ENCODE results near the gene CARD9. TPM values are rescaled to one million over a fixed set of nuclear protein-coding genes. Genes with fewer than 3 reads are reported as not detected.
A peak's percentile ranks its signal among the peaks of the same experiment; 100 is the strongest.

CARD9 gene
- total and polyA plus RNA-seq, 10 donors, result 5.7 to 25.5 (median 18.2) TPM

- DNase-seq, result peak; percentile 87
- intact Hi-C loops (cut with DNase I; ENCODE audit: low total_unique reads), result no loop called here
Measured at GRCh38 chr9:136362450-136362784, 11.1 kb downstream of the CARD9 start.

GRCh38 chr9:136361754-136362449 is 11.6 kb downstream of the CARD9 start:
- no peak for DNase-seq
- Histone ChIP-seq H3K9me3 (no peaks in the 10 kb centered on the region), H3K4me1 (peaks cover 5 to 64% (median 37%) of the 10 kb centered on the region in 6 donors), H3K4me3 (no peak overlapping the region), H3K27me3 (replicated peaks in 1 of 7) (peaks cover 0 to 9% (median 0%) of the 10 kb centered on the region in 7 donors), H3K27ac (peak overlapping the region in 5 of 8 donors; percentile 54 to 99 (median 98)), H3K36me3 (peaks cover 0 to 62% (median 13%) of the 10 kb centered on the region in 6 donors)
- 89 to 95% (median 92%) methylated on average over 17 to 26 of the region's 26 CpGs for WGBS, 5 donors
- intact Hi-C loops (cut with DNase I; ENCODE audit: low total_unique reads), result no loop called here
- no peak for TF ChIP-seq POLR2AphosphoS5 (IDR thresholded peaks at IDR 0.05)
- no peak for TF ChIP-seq CTCF (IDR thresholded peaks at IDR 0.05 in 8 of 11, conservative IDR thresholded peaks at IDR 0.05 in 3 of 11)
- no peak for TF ChIP-seq POLR2A (IDR thresholded peaks at IDR 0.05)

More at GRCh38 chr9:136362450-136362784, 11.1 kb downstream of the CARD9 start:
- Histone ChIP-seq H3K27me3 (replicated peaks in 1 of 7) (peaks cover 0 to 9% (median 0%) of the 10 kb centered on the region in 7 donors), H3K4me3 (peak overlapping the region in 1 of 8 donors; percentile 100), H3K36me3 (peaks cover 0 to 62% (median 13%) of the 10 kb centered on the region in 6 donors), H3K9me3 (no peaks in the 10 kb centered on the region), H3K4me1 (peaks cover 5 to 64% (median 37%) of the 10 kb centered on the region in 6 donors), H3K27ac (peak overlapping the region in 6 of 8 donors; percentile 94 to 99 (median 98))
- TF ChIP-seq CTCF (IDR thresholded peaks at IDR 0.05 in 8 of 11, conservative IDR thresholded peaks at IDR 0.05 in 3 of 11), result no peak
- TF ChIP-seq POLR2A (IDR thresholded peaks at IDR 0.05), result no peak
- no peak for TF ChIP-seq POLR2AphosphoS5 (IDR thresholded peaks at IDR 0.05)
- WGBS, 5 donors, result 85 to 97% (median 93%) methylated on average over 2 to 6 of the region's 6 CpGs

- no peak for DNase-seq
- TF ChIP-seq POLR2AphosphoS5 (IDR thresholded peaks at IDR 0.05), result peak in 2 of 3 donors; percentile 65 to 81
- no peak for TF ChIP-seq POLR2A (IDR thresholded peaks at IDR 0.05)
- no peak for TF ChIP-seq CTCF (IDR thresholded peaks at IDR 0.05 in 8 of 11, conservative IDR thresholded peaks at IDR 0.05 in 3 of 11)
- WGBS, 5 donors, result 68 to 86% (median 81%) methylated on average over 28 to 43 of the region's 43 CpGs
Measured at GRCh38 chr9:136361047-136361753, 12.3 kb downstream of the CARD9 start.

More at GRCh38 chr9:136361047-136361753, 12.3 kb downstream of the CARD9 start:
- intact Hi-C loops (cut with DNase I; ENCODE audit: low total_unique reads), result no loop called here
- no peak overlapping the region for H3K4me3 ChIP-seq
- H3K27me3 ChIP-seq (replicated peaks in 1 of 7), result peaks cover 0 to 9% (median 0%) of the 10 kb centered on the region in 7 donors
- H3K36me3 ChIP-seq, result peaks cover 0 to 63% (median 13%) of the 10 kb centered on the region in 6 donors
- H3K4me1 ChIP-seq, result peaks cover 5 to 63% (median 35%) of the 10 kb centered on the region in 6 donors
- peak overlapping the region in 6 of 8 donors; percentile 48 to 98 (median 54) for H3K27ac ChIP-seq
- no peaks in the 10 kb centered on the region for H3K9me3 ChIP-seq
